HG02938 (cell line): ENCODE measurements around the gene EVC2.
A peak's percentile ranks its signal among the peaks of the same experiment; 100 is the strongest.
"Not testable (repeated sequence)": the region's sequence is repeated elsewhere in the genome, so short reads cannot be mapped to it uniquely, and the experiment has no call there.

Experiments used
- ATAC-seq: cut with Tn5 transposase; IDR thresholded peaks from one replicate; pipeline ENCODE4 v1.9.1; 2021; ENCODE audit warnings: mild to moderate bottlenecking, moderate library complexity; ENCODE audit not compliant: unreplicated experiment

Gene EVC2

GRCh38 chr4:5746829-5747737 lies 38.7 kb upstream of the EVC2 start:
- no peak for ATAC-seq

DNA sequence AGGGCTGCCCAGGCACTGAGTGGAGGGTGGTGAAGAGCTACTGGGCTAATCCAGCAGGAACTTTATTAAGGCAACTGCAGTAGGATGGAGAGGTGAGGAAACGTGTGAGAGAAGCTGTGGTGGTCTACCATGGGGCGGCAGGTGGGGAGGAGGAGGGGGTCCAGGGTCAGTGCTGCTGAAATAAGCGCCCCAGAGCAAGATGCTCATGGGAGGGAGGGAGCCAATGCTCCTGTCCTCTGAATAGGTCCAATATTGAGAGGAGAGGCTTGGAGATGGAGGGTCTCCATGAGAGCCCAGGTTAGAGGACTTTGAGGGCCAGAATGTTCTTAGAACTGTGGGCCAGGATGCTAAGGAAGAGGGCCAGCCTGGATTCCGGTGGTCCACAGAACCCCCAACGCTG lies 37.9 kb upstream of the EVC2 start:
- no peak for ATAC-seq

DNA sequence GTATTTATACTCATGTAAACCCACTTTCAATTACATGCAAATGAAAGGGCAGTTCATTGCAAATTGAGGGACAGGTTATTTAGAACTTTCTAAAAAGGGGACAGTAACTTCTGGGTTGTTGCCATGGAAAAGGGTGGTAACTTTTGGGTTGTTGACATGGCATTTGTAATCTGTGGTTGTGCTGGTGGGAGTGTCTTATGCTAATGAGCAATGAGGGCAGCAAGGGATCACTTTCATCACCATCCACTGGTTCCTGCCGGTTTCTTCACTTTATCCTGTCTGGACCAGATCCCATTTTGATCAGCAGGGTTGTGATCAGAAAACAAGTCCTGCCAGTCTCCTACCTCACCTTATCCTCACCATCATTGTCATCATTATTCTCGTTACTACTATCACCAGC lies 34.6 kb upstream of the EVC2 start:
- ATAC-seq = no peak

- ATAC-seq = no peak
These were observed 34.0 kb upstream of the EVC2 start for GRCh38 chr4:5742388-5742787.

GRCh38 chr4:5738061-5738460 lies 29.7 kb upstream of the EVC2 start:
- no peak for ATAC-seq

- ATAC-seq = no peak
These were observed 27.1 kb upstream of the EVC2 start for GRCh38 chr4:5735463-5735862.

- no peak for ATAC-seq
These were observed 26.5 kb upstream of the EVC2 start for GRCh38 chr4:5734853-5735252.

- ATAC-seq = no peak
These were observed 23.8 kb upstream of the EVC2 start for GRCh38 chr4:5732158-5732557.

DNA sequence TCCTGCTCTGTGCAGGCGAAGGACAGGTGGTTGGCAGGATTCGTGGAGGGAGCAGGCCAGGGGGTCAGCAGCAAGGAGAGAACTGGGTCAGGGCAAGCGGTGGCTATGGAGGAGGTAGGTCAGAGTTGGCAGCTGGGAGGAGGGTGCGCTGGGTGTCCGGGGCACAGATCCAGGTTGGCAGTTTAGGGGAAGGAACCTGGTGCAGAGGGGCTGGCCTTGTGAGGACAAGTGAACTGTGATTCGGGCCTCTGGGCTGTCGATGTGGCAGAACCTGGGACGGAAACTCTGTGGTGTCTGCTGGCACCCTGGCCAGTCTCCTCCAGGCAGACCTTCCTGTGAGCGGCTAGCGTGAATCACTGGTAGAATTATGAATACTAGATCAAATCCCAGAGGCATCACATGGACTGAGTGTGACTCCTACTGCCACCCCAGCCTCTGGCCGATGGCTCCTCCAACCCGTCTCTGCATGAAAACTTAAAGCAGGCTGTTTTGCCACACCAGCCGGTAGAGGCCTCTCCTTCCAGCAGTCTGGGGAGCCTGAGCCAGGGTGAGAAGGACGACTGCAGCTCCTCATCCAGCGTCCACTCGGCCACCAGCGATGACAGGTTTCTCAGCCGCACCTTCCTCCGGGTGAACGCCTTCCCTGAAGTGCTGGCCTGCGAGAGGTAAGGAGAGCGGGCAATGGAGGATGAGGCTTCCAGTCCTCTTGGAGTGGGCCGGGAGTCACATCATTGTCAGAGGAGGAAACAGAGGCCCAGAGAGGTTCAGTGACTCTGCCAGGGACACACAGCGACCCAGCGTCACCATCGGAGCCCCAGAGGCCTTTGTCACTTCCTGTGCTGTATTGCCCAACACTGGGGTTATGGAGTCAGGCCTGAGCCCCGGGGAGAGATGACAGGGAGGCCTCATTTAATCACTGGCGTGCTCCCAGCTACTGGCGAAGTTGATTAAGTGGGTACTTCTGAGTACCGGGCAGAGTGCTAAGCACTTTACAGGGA lies 22.9 kb upstream of the EVC2 start:
- ATAC-seq = no peak

DNA sequence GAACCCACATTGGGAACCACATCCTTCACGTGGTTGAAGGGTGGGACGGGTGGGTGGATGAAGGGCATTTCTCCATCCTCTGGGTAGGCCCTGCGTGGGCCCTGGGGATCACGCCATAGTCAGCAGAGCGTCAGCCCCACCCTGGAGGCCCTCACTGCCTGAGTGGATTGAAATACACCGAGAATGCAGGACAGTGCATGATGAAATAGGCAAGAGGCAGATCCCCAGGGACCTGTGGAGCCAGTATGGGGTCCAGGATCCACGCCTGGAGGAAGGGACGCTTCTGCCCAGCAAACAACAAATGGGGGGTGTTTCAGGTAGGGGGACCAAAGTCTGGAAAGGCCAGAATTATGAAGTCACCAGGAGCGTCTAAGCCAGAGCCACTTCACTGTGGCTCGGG lies 22.1 kb upstream of the EVC2 start:
- ATAC-seq = no peak

GRCh38 chr4:5728412-5728811 lies 20.1 kb upstream of the EVC2 start:
- ATAC-seq = not testable (repeated sequence)

GRCh38 chr4:5724377-5724776 lies 16.0 kb upstream of the EVC2 start:
- ATAC-seq = no peak

GRCh38 chr4:5722328-5722727 lies 14.0 kb upstream of the EVC2 start:
- no peak for ATAC-seq

- ATAC-seq = no peak
These were observed 13.6 kb upstream of the EVC2 start for GRCh38 chr4:5721923-5722322.

GRCh38 chr4:5720980-5721379 lies 12.6 kb upstream of the EVC2 start:
- no peak for ATAC-seq

DNA sequence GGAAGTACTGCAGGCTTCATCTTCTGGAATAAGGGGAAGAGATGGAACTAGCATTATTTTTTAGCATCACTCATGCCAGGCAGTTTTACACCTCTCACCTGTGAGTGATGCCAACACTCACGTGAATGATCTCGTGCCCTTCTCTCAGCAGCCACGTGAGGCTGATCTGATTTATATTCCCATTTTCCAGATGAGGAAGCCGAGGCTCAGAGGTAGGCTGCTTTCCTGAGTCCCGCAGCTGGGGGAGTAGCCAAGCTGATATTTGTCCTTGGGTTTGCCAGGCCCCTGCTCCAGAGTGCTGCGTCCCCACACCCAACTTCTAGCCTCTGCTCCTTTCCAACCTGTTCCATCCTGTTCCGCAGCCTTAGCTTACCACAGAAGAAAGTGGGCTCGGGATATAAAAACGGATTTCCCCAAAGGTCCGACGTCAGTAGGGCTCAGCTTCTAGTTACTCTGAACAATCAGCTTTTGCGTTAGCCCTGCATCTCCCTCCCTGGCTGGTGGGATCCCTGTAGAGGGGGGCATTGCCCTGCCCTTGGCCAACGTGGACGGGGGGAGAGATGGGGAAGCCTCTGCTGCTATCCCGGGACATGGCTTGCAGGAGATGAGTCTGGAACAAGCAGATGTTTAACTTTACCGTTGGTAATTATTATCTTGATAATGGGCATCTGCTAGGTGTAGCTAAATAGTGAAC lies 11.9 kb upstream of the EVC2 start:
- no peak for ATAC-seq

DNA sequence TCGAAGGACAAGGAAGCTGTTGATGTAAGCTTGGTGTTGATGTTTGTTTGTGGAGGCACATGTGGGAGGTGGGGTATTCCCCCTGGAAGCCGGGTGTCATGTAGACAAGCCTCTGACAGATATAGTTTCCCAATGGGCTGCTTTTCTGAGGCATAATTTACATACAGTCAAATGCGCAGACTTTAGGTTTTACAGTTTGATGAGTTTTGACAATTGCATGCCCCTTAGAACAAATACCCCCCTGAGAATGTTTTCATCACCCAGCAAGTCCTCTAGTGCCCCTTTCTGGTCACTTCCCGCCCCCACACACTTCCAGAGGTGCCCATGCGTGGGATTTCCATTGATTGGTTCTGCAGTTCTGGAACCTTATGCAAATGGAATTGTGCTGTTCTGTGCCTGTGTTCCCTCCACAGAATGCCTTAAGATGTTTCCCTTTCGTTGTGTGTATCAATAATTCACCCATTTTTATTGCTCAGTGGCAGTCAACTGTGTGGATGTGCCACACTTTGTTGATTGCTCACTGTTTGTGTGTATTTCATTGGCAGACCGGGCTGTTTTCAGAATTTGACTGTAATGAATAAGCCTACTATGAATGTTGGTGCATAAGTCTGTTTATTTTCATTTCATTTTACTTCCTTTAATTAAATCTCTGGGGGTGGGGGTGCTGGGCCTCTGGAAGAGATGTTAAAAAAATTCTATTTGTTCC lies 11.1 kb upstream of the EVC2 start:
- ATAC-seq = peak; percentile 70

GRCh38 chr4:5718411-5718810 lies 10.1 kb upstream of the EVC2 start:
- no peak for ATAC-seq

GRCh38 chr4:5717449-5718158 lies 9.2 kb upstream of the EVC2 start:
- no peak for ATAC-seq

DNA sequence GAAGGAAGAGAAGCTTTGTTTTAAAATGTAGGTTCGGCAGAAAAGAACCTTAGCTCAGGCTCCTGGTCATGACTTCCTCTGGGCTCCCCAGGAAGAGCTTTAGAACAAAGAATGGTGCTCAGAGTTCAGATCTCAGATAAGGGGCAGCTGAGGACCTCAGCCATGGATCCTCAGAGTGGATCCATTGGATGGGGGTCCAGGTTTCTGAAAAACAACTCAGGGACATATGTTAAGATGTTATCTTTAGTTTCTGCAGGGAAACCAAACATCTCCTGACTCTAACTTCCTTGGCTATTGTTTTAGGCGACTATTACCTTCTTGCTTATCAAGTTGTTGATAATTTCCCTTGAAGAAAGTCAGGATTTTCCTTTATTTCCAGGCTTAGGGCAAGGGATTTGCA lies 8.0 kb upstream of the EVC2 start:
- no peak for ATAC-seq
